ENCODE results near the gene TNFRSF1A. TPM values are rescaled to one million over a fixed set of nuclear protein-coding genes. Genes with fewer than 3 reads are reported as not detected.
A peak's percentile ranks its signal among the peaks of the same experiment; 100 is the strongest.

TNFRSF1A gene
- polyA plus RNA-seq, 1 donor from 2014 or later: 4.5 TPM

GRCh38 chr12:6280053-6280469 lies 61.8 kb downstream of the TNFRSF1A start:
- no peaks in the 10 kb centered on the region for H4K20me1 ChIP-seq (ENCODE audit: insufficient read depth)
- no peak overlapping the region for H3K27ac ChIP-seq (ENCODE audit: low read length)
- peaks cover 13% of the 10 kb centered on the region for H3K27me3 ChIP-seq (ENCODE audit: insufficient read depth, low read depth, low read length)
- no peaks in the 10 kb centered on the region for H3K9me3 ChIP-seq (ENCODE audit: low read length)
- TF ChIP-seq SMC3 (conservative IDR thresholded peaks at IDR 0.05; ENCODE audit: poor library complexity): no peak
- no peaks in the 10 kb centered on the region for H3K36me3 ChIP-seq (ENCODE audit: insufficient read depth, low read length)
- no peak overlapping the region for H2AFZ ChIP-seq (ENCODE audit: low read depth, low read length)
- H3K79me2 ChIP-seq (replicated peaks; ENCODE audit: insufficient read depth, low read length): no peaks in the 10 kb centered on the region
- no peak overlapping the region for H3K4me3 ChIP-seq (ENCODE audit: low read length)
- no peaks in the 10 kb centered on the region for H3F3A ChIP-seq (ENCODE audit: insufficient read depth, low read length, poor library complexity, severe bottlenecking)
- H3K9me2 ChIP-seq (ENCODE audit: insufficient read depth, low read length): no peaks in the 10 kb centered on the region
- no peak overlapping the region for H3K9ac ChIP-seq (ENCODE audit: low read length)
- no peak overlapping the region for H3K4me2 ChIP-seq (ENCODE audit: low read length)

DNA sequence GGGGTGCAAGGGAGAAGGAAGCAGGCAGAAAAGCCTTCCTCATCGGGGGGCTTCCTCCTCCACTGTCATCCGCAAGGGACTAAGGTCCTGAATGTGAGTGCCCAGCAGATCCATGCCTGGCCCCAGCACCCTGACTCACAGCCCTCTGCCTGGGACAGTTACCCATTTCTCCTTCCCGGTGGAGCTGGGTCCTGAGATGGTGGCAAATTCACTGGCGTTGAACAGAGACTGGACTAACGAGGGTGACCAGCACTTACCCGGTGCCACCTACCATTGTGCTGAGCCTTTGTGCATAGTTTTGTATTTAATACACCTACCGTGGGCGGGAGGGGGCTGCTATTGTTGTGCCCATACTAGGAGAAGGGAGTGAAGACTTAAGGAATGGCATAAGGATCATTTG lies 62.2 kb downstream of the TNFRSF1A start:
- Histone ChIP-seq H4K20me1 (ENCODE audit: insufficient read depth) (no peaks in the 10 kb centered on the region), H3K79me2 (replicated peaks; ENCODE audit: insufficient read depth, low read length) (no peaks in the 10 kb centered on the region), H2AFZ (ENCODE audit: low read depth, low read length) (no peak overlapping the region), H3K9me2 (ENCODE audit: insufficient read depth, low read length) (no peaks in the 10 kb centered on the region), H3K27me3 (ENCODE audit: insufficient read depth, low read depth, low read length) (peaks cover 13% of the 10 kb centered on the region), H3K27ac (ENCODE audit: low read length) (no peak overlapping the region), H3K36me3 (ENCODE audit: insufficient read depth, low read length) (no peaks in the 10 kb centered on the region), H3F3A (ENCODE audit: insufficient read depth, low read length, poor library complexity, severe bottlenecking) (no peaks in the 10 kb centered on the region), H3K4me2 (ENCODE audit: low read length) (no peak overlapping the region), H3K9me3 (ENCODE audit: low read length) (no peaks in the 10 kb centered on the region), H3K4me3 (ENCODE audit: low read length) (no peak overlapping the region), H3K9ac (ENCODE audit: low read length) (no peak overlapping the region)
- TF ChIP-seq POLR2AphosphoS5 (IDR thresholded peaks at IDR 0.05) (no peak), CTCF (IDR thresholded peaks at IDR 0.05; ENCODE audit: poor library complexity, severe bottlenecking) (no peak), RAD21 (conservative IDR thresholded peaks at IDR 0.05) (no peak), REST (IDR thresholded peaks at IDR 0.05; ENCODE audit: borderline replicate concordance) (no peak), MXI1 (conservative IDR thresholded peaks at IDR 0.05; ENCODE audit: poor library complexity, severe bottlenecking) (no peak), EP300 (conservative IDR thresholded peaks at IDR 0.05; ENCODE audit: poor library complexity, severe bottlenecking) (no peak), EZH2 (IDR thresholded peaks at IDR 0.05; ENCODE audit: borderline replicate concordance, insufficient read depth, low read length, poor library complexity, severe bottlenecking) (no peak), SMC3 (conservative IDR thresholded peaks at IDR 0.05; ENCODE audit: poor library complexity) (no peak), TAF1 (IDR thresholded peaks at IDR 0.05; ENCODE audit: low read depth) (no peak)

- no peak overlapping the region for H3K4me2 ChIP-seq (ENCODE audit: low read length)
- no peaks in the 10 kb centered on the region for H3K79me2 ChIP-seq (replicated peaks; ENCODE audit: insufficient read depth, low read length)
- no peaks in the 10 kb centered on the region for H4K20me1 ChIP-seq (ENCODE audit: insufficient read depth)
- H3K4me3 ChIP-seq (ENCODE audit: low read length): peak overlapping the region; percentile 45
- no peaks in the 10 kb centered on the region for H3K9me2 ChIP-seq (ENCODE audit: insufficient read depth, low read length)
- no peaks in the 10 kb centered on the region for H3K9me3 ChIP-seq (ENCODE audit: low read length)
- TF ChIP-seq REST (IDR thresholded peaks at IDR 0.05; ENCODE audit: borderline replicate concordance): no peak
- no peak for TF ChIP-seq EP300 (conservative IDR thresholded peaks at IDR 0.05; ENCODE audit: poor library complexity, severe bottlenecking)
- TF ChIP-seq RAD21 (conservative IDR thresholded peaks at IDR 0.05): no peak
- no peak for TF ChIP-seq TAF1 (IDR thresholded peaks at IDR 0.05; ENCODE audit: low read depth)
- no peak for TF ChIP-seq MXI1 (conservative IDR thresholded peaks at IDR 0.05; ENCODE audit: poor library complexity, severe bottlenecking)
- TF ChIP-seq SMC3 (conservative IDR thresholded peaks at IDR 0.05; ENCODE audit: poor library complexity): no peak
- no peak for TF ChIP-seq CTCF (IDR thresholded peaks at IDR 0.05; ENCODE audit: poor library complexity, severe bottlenecking)
- TF ChIP-seq POLR2AphosphoS5 (IDR thresholded peaks at IDR 0.05): no peak
- TF ChIP-seq EZH2 (IDR thresholded peaks at IDR 0.05; ENCODE audit: borderline replicate concordance, insufficient read depth, low read length, poor library complexity, severe bottlenecking): no peak
- H3K27me3 ChIP-seq (ENCODE audit: insufficient read depth, low read depth, low read length): peaks cover 13% of the 10 kb centered on the region
- H3K9ac ChIP-seq (ENCODE audit: low read length): no peak overlapping the region
- H3F3A ChIP-seq (ENCODE audit: insufficient read depth, low read length, poor library complexity, severe bottlenecking): no peaks in the 10 kb centered on the region
- no peaks in the 10 kb centered on the region for H3K36me3 ChIP-seq (ENCODE audit: insufficient read depth, low read length)
- no peak overlapping the region for H3K27ac ChIP-seq (ENCODE audit: low read length)
- no peak overlapping the region for H2AFZ ChIP-seq (ENCODE audit: low read depth, low read length)
These were observed 62.6 kb downstream of the TNFRSF1A start for GRCh38 chr12:6279256-6279628.
